GM19397 (cell line): Measurements from ENCODE around the gene CABLES1.
"Not testable (repeated sequence)": the region's sequence is repeated elsewhere in the genome, so short reads cannot be mapped to it uniquely, and the experiment has no call there.

Experiments used
- ATAC-seq: cut with Tn5 transposase; IDR thresholded peaks from one replicate; pipeline ENCODE4 v1.9.1; 2021; ENCODE audit warnings: mild to moderate bottlenecking, moderate library complexity; ENCODE audit not compliant: unreplicated experiment

CABLES1 gene

GRCh38 chr18:23141104-23141999, 6.1 kb downstream of the CABLES1 start:
- ATAC-seq = no peak

- no peak for ATAC-seq
These were observed 7.1 kb downstream of the CABLES1 start for GRCh38 chr18:23142251-23142929.

GRCh38 chr18:23143016-23143814, 7.9 kb downstream of the CABLES1 start:
- no peak for ATAC-seq

GRCh38 chr18:23143815-23144261, 8.6 kb downstream of the CABLES1 start:
- no peak for ATAC-seq

GRCh38 chr18:23144640-23145039, 9.4 kb downstream of the CABLES1 start:
- ATAC-seq = no peak

GRCh38 chr18:23145621-23146020, 10.3 kb downstream of the CABLES1 start:
- no peak for ATAC-seq

GRCh38 chr18:23146861-23147469, 11.7 kb downstream of the CABLES1 start:
- no peak for ATAC-seq

GRCh38 chr18:23148382-23148781, 13.1 kb downstream of the CABLES1 start:
- no peak for ATAC-seq

- ATAC-seq = no peak
These were observed 14.3 kb downstream of the CABLES1 start for GRCh38 chr18:23149570-23149969.

GRCh38 chr18:23151414-23152099, 16.3 kb downstream of the CABLES1 start:
- no peak for ATAC-seq

- ATAC-seq = no peak
These were observed 18.7 kb downstream of the CABLES1 start for GRCh38 chr18:23154030-23154429.

GRCh38 chr18:23154823-23155500, 19.7 kb downstream of the CABLES1 start:
- ATAC-seq = no peak

GRCh38 chr18:23155537-23155936, 20.3 kb downstream of the CABLES1 start:
- ATAC-seq = no peak

- ATAC-seq = no peak
These were observed 20.8 kb downstream of the CABLES1 start for GRCh38 chr18:23156134-23156533.

- no peak for ATAC-seq
These were observed 22.8 kb downstream of the CABLES1 start for GRCh38 chr18:23158058-23158457.

- not testable (repeated sequence) for ATAC-seq
These were observed 23.6 kb downstream of the CABLES1 start for GRCh38 chr18:23158884-23159283.

- ATAC-seq = no peak
These were observed 24.1 kb downstream of the CABLES1 start for GRCh38 chr18:23159344-23159743.

GRCh38 chr18:23162473-23162872, 27.2 kb downstream of the CABLES1 start:
- ATAC-seq = no peak

GRCh38 chr18:23163786-23164533, 28.7 kb downstream of the CABLES1 start:
- no peak for ATAC-seq
